Measurements from ENCODE around the gene ACTC1.
"Not testable (repeated sequence)": the region's sequence is repeated elsewhere in the genome, so short reads cannot be mapped to it uniquely, and the experiment has no call there.

ACTC1 gene

DNA sequence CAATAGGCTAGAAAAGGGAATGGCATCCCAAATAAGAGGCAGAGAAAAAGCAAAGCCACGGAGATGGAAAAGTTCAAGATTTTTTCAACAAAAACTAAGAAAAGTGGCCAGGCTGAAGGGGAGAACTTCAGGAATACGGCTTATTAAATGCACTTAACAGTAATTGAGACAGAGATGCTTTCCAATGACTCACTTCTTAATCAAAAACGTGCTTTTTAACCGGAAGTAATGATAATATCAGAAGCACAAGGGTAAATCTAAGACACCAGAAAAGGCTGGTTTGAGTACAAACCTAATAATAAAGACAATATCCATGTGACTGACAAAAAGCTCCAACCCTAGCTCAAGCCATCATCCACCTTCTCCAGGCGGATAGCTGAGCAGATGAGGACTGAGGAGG is 24.8 kb upstream of the ACTC1 start:
- H3K4me3 ChIP-seq (ENCODE audit: low read depth, low read length): no peak overlapping the region
- TF ChIP-seq, protein P1, sequence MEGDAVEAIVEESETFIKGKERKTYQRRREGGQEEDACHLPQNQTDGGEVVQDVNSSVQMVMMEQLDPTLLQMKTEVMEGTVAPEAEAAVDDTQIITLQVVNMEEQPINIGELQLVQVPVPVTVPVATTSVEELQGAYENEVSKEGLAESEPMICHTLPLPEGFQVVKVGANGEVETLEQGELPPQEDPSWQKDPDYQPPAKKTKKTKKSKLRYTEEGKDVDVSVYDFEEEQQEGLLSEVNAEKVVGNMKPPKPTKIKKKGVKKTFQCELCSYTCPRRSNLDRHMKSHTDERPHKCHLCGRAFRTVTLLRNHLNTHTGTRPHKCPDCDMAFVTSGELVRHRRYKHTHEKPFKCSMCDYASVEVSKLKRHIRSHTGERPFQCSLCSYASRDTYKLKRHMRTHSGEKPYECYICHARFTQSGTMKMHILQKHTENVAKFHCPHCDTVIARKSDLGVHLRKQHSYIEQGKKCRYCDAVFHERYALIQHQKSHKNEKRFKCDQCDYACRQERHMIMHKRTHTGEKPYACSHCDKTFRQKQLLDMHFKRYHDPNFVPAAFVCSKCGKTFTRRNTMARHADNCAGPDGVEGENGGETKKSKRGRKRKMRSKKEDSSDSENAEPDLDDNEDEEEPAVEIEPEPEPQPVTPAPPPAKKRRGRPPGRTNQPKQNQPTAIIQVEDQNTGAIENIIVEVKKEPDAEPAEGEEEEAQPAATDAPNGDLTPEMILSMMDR (IDR thresholded peaks at IDR 0.05; ENCODE audit: borderline replicate concordance, insufficient read depth, low read depth, low read length): no peak

DNA sequence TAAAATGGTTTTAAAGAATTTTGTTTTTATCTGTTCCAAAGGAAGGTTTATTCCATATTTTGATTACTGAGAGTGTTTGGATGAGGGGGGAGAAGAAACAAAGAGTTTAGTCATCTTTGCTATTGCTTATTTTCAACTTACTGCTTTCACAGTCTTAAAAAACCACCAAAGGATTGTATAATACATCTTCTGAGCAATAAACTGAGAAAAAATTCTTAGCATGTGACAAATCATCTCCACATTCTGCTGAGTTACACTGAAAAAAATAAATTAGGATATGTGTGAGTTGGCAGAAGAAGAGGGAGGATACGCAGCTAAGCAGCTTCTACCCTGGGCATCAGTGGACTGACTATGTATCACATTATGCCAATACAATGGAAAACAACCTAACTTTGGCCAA is 23.2 kb upstream of the ACTC1 start:
- TF ChIP-seq, protein P1 (IDR thresholded peaks at IDR 0.05; ENCODE audit: borderline replicate concordance, insufficient read depth, low read depth, low read length): no peak

DNA sequence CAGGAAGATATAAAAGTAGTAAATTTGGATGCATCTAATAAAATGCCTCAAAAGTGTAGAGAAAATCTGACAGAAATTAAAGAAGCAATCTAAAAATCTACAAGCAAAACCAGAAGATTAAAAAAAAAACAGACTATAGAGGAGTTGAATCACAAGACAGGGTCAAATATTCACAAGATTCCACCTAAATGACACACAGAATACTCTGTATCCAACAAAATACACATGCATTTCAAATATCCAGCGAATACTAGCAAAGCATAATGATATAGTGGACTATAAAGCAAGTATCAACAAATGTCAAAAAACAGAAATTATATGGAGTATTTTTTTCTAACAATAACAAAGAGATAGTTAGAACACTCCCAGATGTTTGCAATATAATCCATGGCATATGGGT is 20.5 kb upstream of the ACTC1 start:
- no peak overlapping the region for H3K4me3 ChIP-seq (ENCODE audit: low read depth, low read length)
- TF ChIP-seq, protein P1 (IDR thresholded peaks at IDR 0.05; ENCODE audit: borderline replicate concordance, insufficient read depth, low read depth, low read length): no peak

More for the DNA sequence above, 23.2 kb upstream of the ACTC1 start:
- no peak overlapping the region for H3K4me3 ChIP-seq (ENCODE audit: low read depth, low read length)

DNA sequence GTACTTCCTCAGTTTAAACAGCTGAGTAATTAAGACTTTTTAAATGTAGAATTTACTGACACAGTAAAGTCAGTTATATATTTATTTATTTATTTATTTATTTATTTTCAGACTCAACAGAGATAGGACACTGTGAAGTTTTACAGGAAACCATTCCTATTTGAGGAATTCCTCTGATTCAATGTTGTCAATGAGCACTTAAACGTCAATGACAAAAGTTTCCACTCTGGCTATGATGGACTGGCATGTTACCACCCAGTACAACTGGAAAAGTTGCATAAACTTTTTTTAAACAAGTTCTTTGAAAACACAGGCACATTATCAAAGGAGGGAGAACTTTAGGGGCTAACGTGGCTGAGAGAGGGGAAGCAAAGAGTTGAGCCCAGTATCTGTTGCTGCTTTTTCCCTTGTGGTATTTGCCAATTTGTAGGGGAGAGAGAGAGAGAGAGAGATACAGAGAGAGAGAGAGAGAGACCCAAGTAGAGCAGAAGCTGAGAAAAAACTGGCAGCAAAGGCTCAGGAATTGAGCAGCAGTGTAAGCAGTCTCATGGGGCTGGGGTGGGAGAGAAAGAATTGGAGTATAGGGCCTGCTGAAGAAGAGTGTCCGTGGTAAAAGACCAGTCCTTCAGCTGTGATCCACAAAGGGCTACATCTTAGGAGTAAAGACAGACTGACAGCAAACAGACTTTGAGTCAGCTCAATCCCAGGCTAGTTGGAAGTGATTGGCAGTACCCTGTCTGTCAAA is 18.3 kb upstream of the ACTC1 start:
- no peak overlapping the region for H3K4me3 ChIP-seq (ENCODE audit: low read depth, low read length)

DNA sequence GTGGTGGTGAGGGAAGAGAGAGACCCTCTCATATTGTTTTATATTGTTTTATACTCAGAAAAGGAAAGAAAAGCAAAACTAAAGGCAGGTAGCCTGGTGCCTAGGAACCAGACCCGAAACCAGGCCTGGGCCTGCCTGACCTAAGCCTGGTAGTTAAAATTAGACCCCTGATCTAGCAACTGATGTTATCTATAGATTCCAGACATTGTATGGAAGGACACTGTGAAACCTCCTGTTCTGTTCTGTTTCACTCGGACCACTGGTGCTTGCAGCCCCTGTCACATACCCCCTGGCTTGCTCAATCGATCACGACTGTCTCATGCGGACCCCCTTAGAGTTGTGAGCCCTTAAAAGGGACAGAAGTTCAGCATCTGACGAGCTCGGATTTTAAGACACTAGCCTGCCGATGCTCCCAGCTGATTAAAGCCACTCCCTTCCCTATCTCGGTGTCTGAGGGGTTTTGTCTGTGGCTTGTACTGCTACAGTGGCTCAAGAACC is 17.6 kb upstream of the ACTC1 start:
- H3K4me3 ChIP-seq (ENCODE audit: low read depth, low read length): not testable (repeated sequence)

More for the DNA sequence above, 18.3 kb upstream of the ACTC1 start:
- TF ChIP-seq, protein P1 (IDR thresholded peaks at IDR 0.05; ENCODE audit: borderline replicate concordance, insufficient read depth, low read depth, low read length): no peak

DNA sequence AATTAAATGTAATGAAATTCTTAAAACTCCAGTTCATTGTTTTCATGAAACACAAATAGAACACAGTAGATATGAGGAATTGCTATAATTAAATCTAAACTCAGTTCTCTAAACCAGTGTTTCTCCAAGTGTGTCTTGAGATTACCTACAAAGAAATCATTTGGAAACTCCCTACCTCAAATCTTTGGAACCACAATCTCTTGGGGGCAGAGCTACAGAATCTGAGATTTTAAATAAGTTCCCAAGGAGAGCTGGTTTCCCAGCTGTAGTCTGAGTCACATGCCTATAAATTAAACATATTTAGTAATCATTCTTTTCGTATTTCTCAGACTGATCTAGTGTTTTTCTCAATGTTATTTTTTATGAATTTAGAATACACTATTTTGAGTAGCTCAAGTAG is 17.0 kb upstream of the ACTC1 start:
- no peak overlapping the region for H3K4me3 ChIP-seq (ENCODE audit: low read depth, low read length)

DNA sequence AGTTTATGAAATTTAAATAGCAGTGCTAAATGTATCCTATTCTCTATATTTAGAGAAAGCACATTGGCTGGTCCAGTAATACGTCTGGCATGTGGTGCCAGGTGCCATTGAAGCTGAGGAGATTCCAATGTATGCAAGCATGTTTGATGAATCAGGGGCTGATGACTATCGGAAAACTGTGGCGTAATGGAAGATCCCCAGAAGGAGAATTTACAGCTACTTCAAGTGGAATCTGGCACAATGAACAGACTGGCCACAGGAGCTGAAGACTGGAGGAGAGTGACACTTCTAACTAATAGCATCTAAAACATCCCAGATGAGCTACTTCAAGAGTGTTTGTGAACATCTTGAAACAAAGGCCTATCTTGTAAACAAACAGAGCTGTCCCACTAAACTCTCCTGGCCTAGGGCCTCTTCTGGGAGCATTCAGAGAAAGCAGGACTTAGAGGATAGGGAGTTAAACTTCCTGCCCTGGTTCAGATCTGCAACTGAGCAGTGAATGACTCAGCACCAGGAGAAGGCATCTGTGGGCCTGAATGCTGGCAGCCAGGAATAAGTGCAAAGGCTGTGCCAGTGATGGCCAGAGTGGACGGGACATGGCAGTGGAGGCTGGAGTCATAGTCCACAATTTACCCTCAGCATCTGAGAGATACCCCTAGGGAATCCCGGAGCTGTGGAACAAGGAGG is 15.2 kb upstream of the ACTC1 start:
- H3K4me3 ChIP-seq (ENCODE audit: low read depth, low read length): no peak overlapping the region

More for the DNA sequence above, 17.0 kb upstream of the ACTC1 start:
- TF ChIP-seq, protein P1 (IDR thresholded peaks at IDR 0.05; ENCODE audit: borderline replicate concordance, insufficient read depth, low read depth, low read length): no peak

More for the DNA sequence above, 15.2 kb upstream of the ACTC1 start:
- TF ChIP-seq, protein P1 (IDR thresholded peaks at IDR 0.05; ENCODE audit: borderline replicate concordance, insufficient read depth, low read depth, low read length): no peak
